H1 (cell line): ENCODE data around the gene TAB3. TPM values are rescaled to one million over a fixed set of nuclear protein-coding genes. Genes with fewer than 3 reads are reported as not detected.

Experiments used
- CTCF ChIA-PET: fragments of 300-600 bp; sonication (Branson Sonifier 250); formaldehyde crosslinking; loops from one replicate; lab custom pipeline; 2021; ENCODE audit not compliant: partially characterized antibody; lab: Charles Lee
- POLR2A ChIA-PET: fragments of 300-600 bp; sonication (Branson Sonifier 250); formaldehyde crosslinking; loops from one replicate; lab custom pipeline; 2021; ENCODE audit warnings: inconsistent platforms; ENCODE audit not compliant: partially characterized antibody; lab: Charles Lee
- DNase-seq, 2 experiments: peaks; one replicate each; pipeline versions ENCODE4 v3.0.0 to v3.0.0-alpha.2; 2010 to 2022; ENCODE audit warnings: low spot score in 2 of 2, low read depth in 1 of 2, mixed read lengths in 1 of 2
- FAIRE-seq: peaks from 2 replicates; lab custom pipeline; 2011; peaks lifted over from hg19 to GRCh38; lab: Jason Lieb, UNC
- H2AFZ ChIP-seq: 2 replicates; pipeline ENCODE4 v1.8.1; 2012; ENCODE audit warnings: low read length, inconsistent platforms
- H2AK5ac ChIP-seq: 2 replicates; pipeline ENCODE4 v1.6.1; 2013; ENCODE audit warnings: low read depth, low read length
- H2BK120ac ChIP-seq: replicated peaks from 2 replicates; pipeline ENCODE3; 2013; ENCODE audit warnings: low read depth, low read length, inconsistent platforms
- H2BK12ac ChIP-seq: 2 replicates; pipeline ENCODE4 v1.6.1; 2013; ENCODE audit warnings: low read depth, low read length
- H2BK15ac ChIP-seq: 2 replicates; pipeline ENCODE4 v1.6.1; 2013; ENCODE audit warnings: low read length
- H2BK20ac ChIP-seq: 2 replicates; pipeline ENCODE4 v1.6.1; 2013; ENCODE audit warnings: low read length
- H2BK5ac ChIP-seq: 2 replicates; pipeline ENCODE4 v1.6.1; 2013; ENCODE audit warnings: low read depth, low read length
- H3K14ac ChIP-seq: 2 replicates; pipeline ENCODE4 v1.6.1; 2013; ENCODE audit warnings: inconsistent platforms; ENCODE audit not compliant: insufficient read length
- H3K18ac ChIP-seq: 2 replicates; pipeline ENCODE4 v1.6.1; 2013; ENCODE audit warnings: low read length; ENCODE audit errors: extremely low read depth
- H3K23ac ChIP-seq: 2 replicates; pipeline ENCODE4 v1.6.1; 2013; ENCODE audit warnings: inconsistent platforms; ENCODE audit not compliant: insufficient read length
- H3K23me2 ChIP-seq: 2 replicates; pipeline ENCODE4 v1.6.1; 2013; ENCODE audit warnings: low read depth, low read length
- H3K27ac ChIP-seq: 2 replicates; pipeline ENCODE4 v1.6.1; 2011; ENCODE audit warnings: low read depth, low read length, inconsistent platforms
- H3K27me3 ChIP-seq, 4 experiments: replicated peaks in 1 of 4; 1 replicate in 1 of 4; 2 replicates in 3 of 4; pipeline versions ENCODE4 v1.6.1 to v1.8.1; 2011 to 2013; ENCODE audit warnings: low read length in 3 of 4, mild to moderate bottlenecking in 3 of 4, inconsistent platforms in 2 of 4, mixed read lengths in 2 of 4, moderate library complexity in 1 of 4; ENCODE audit not compliant: control insufficient read depth in 3 of 4, insufficient read depth in 3 of 4; ENCODE audit errors: extremely low read depth in 1 of 4
- H3K36me3 ChIP-seq, 4 experiments: 2 replicates each; pipeline versions ENCODE4 v1.6.1 to v1.8.1; 2011 to 2013; ENCODE audit warnings: mild to moderate bottlenecking in 4 of 4, low read length in 3 of 4, moderate library complexity in 2 of 4, control low read depth in 1 of 4, inconsistent platforms in 1 of 4; ENCODE audit not compliant: insufficient read depth in 4 of 4, control insufficient read depth in 2 of 4
- H3K4ac ChIP-seq: replicated peaks from 2 replicates; pipeline ENCODE3; 2013; ENCODE audit warnings: low read length, low read depth, mixed read lengths, inconsistent platforms; ENCODE audit not compliant: insufficient read length
- H3K4me1 ChIP-seq, 4 experiments: replicated peaks in 1 of 4; 1 replicate in 1 of 4; 2 replicates in 3 of 4; pipeline versions ENCODE4 v1.6.1 to v1.8.1; 2011 to 2013; ENCODE audit warnings: low read length in 3 of 4, inconsistent platforms in 2 of 4, mixed read lengths in 1 of 4; ENCODE audit not compliant: insufficient read depth in 4 of 4, control insufficient read depth in 3 of 4
- H3K4me2 ChIP-seq, 2 experiments: 2 replicates each; pipeline versions ENCODE4 v1.6.1 to v1.8.1; 2011 to 2013; ENCODE audit warnings: low read depth in 2 of 2, low read length in 2 of 2, control low read depth in 1 of 2, inconsistent platforms in 1 of 2, mild to moderate bottlenecking in 1 of 2; ENCODE audit not compliant: insufficient read depth in 1 of 2
- H3K4me3 ChIP-seq, 4 experiments: fragments of 200-600, 300-600 bp in 1 of 4; sonication (generic), shearing (Covaris generic), sonication (Bioruptor Twin) in 1 of 4; 2 replicates each; pipeline versions ENCODE4 v1.5.1 to v1.8.1; 2011 to 2016; ENCODE audit warnings: low read length in 4 of 4, low read depth in 3 of 4, control low read depth in 2 of 4, inconsistent platforms in 2 of 4, mild to moderate bottlenecking in 2 of 4, mixed read lengths in 1 of 4, moderate library complexity in 1 of 4; ENCODE audit not compliant: insufficient read depth in 2 of 4; ENCODE audit errors: extremely low read depth in 1 of 4
- H3K56ac ChIP-seq: replicated peaks from 2 replicates; pipeline ENCODE3; 2013; ENCODE audit warnings: low read depth, mild to moderate bottlenecking, mixed read lengths, low read length, inconsistent platforms; ENCODE audit not compliant: insufficient read length
- H3K79me1 ChIP-seq: 2 replicates; pipeline ENCODE4 v1.6.1; 2013; ENCODE audit warnings: low read depth, low read length, control low read depth
- H3K79me2 ChIP-seq, 2 experiments: 2 replicates each; pipeline versions ENCODE4 v1.6.1 to v1.8.1; 2012 to 2013; ENCODE audit warnings: low read length in 2 of 2, mild to moderate bottlenecking in 2 of 2, inconsistent platforms in 1 of 2; ENCODE audit not compliant: insufficient read depth in 2 of 2, control insufficient read depth in 1 of 2
- H3K9ac ChIP-seq, 4 experiments: replicated peaks in 1 of 4; 1 replicate in 1 of 4; 2 replicates in 3 of 4; pipeline versions ENCODE4 v1.6.1 to v1.8.1; 2011 to 2013; ENCODE audit warnings: low read depth in 3 of 4, low read length in 3 of 4, control low read depth in 2 of 4, mild to moderate bottlenecking in 2 of 4, moderate library complexity in 2 of 4, inconsistent platforms in 1 of 4; ENCODE audit errors: extremely low read depth in 1 of 4
- H3K9me3 ChIP-seq, 2 experiments: 2 replicates each; pipeline versions ENCODE4 v1.6.1 to v1.8.1; 2012 to 2013; ENCODE audit warnings: mild to moderate bottlenecking in 2 of 2, moderate library complexity in 2 of 2, control low read depth in 1 of 2, inconsistent platforms in 1 of 2, low read depth in 1 of 2, low read length in 1 of 2, mixed read lengths in 1 of 2; ENCODE audit not compliant: insufficient read depth in 2 of 2
- H4K20me1 ChIP-seq, 2 experiments: replicated peaks in 1 of 2; 2 replicates each; pipeline versions ENCODE3 to v1.8.1; 2011 to 2013; ENCODE audit warnings: inconsistent platforms in 2 of 2, low read length in 2 of 2, mild to moderate bottlenecking in 1 of 2; ENCODE audit not compliant: insufficient read depth in 2 of 2, control insufficient read depth in 1 of 2
- H4K5ac ChIP-seq: 2 replicates; pipeline ENCODE4 v1.6.1; 2013; ENCODE audit warnings: low read length, low read depth, mixed read lengths, inconsistent platforms; ENCODE audit not compliant: insufficient read length
- H4K8ac ChIP-seq: 2 replicates; pipeline ENCODE4 v1.8.0; 2013; ENCODE audit warnings: mild to moderate bottlenecking, moderate library complexity, low read length, inconsistent platforms; ENCODE audit not compliant: insufficient read depth; ENCODE audit errors: extremely low read depth
- H4K91ac ChIP-seq: replicated peaks from 2 replicates; pipeline ENCODE3; 2013; ENCODE audit warnings: low read length, mixed read lengths, inconsistent platforms; ENCODE audit not compliant: insufficient read length
- CBX5 ChIP-seq: fragments of 300-800, 300-1000 bp; sonication (generic); IDR thresholded peaks from 2 replicates; pipeline ENCODE4 v1.7.1; 2016; ENCODE audit warnings: antibody characterized with exemption, low read length, low read depth
- CEBPB ChIP-seq: IDR thresholded peaks from 2 replicates; pipeline ENCODE4 v1.6.1; 2012; ENCODE audit warnings: low read depth, low read length
- RNF2 ChIP-seq: fragments of 200-900, 300-1000 bp; sonication (generic); IDR thresholded peaks from 2 replicates; pipeline ENCODE4 v1.7.1; 2016; ENCODE audit warnings: borderline replicate concordance, low read depth, mild to moderate bottlenecking, antibody characterized with exemption, low read length; ENCODE audit not compliant: poor library complexity, severe bottlenecking; ENCODE audit errors: missing control alignments
- SIN3A ChIP-seq, 2 experiments: IDR thresholded peaks in 1 of 2; conservative IDR thresholded peaks in 1 of 2; 2 replicates each; pipeline ENCODE4 v1.6.1; 2011 to 2012; ENCODE audit warnings: low read length in 2 of 2, improper control_type of control experiment in 1 of 2, low read depth in 1 of 2, mild to moderate bottlenecking in 1 of 2
- SIRT6 ChIP-seq: IDR thresholded peaks from one replicate; pipeline ENCODE4 v1.7.1; 2012; ENCODE audit warnings: low read length, inconsistent platforms
- SIX5 ChIP-seq: IDR thresholded peaks from 2 replicates; pipeline ENCODE4 v1.6.1; 2011; ENCODE audit warnings: mild to moderate bottlenecking, low read depth, low read length
- SUZ12 ChIP-seq: fragments of 200-600 bp; sonication (generic); IDR thresholded peaks from 2 replicates; pipeline ENCODE4 v1.6.1; 2012; ENCODE audit warnings: mild to moderate bottlenecking, inconsistent platforms, low read length, moderate library complexity, mixed read lengths
- TEAD4 ChIP-seq: IDR thresholded peaks from 2 replicates; pipeline ENCODE4 v1.6.1; 2012; ENCODE audit warnings: low read depth, low read length, inconsistent platforms, mixed read lengths
- USF2 ChIP-seq: IDR thresholded peaks from 2 replicates; pipeline ENCODE4 v1.6.1; 2011; ENCODE audit warnings: low read length, improper control_type of control experiment
- WGBS, 2 experiments: shearing (Covaris generic) in 1 of 2; methylation state at CpG; one replicate each; pipeline versions ENCODE4 v1.1.6 to v1.1.7; 2013 to 2015; ENCODE audit warnings: low lambda C conversion rate in 2 of 2, mixed read lengths in 2 of 2, inconsistent platforms in 1 of 2, low coverage in 1 of 2, missing lambda C conversion rate in 1 of 2; ENCODE audit not compliant: insufficient replicate concordance in 2 of 2, insufficient coverage in 1 of 2, insufficient read length in 1 of 2; ENCODE audit errors: extremely low coverage in 1 of 2, missing lambda C conversion rate in 1 of 2; 5-methylcytosine and 5-hydroxymethylcytosine counted together
- polyA plus RNA-seq, 7 experiments: library from polyadenylated mRNA; depleted of rRNA in 3 of 7; stranded (reverse) in 5 of 7; unstranded in 2 of 7; fragments of >200 nt in 5 of 7; fragments of 200-250 nt in 2 of 7; gene quantifications; 1 replicate in 5 of 7; 2 replicates in 1 of 7; 4 replicates in 1 of 7; pipeline versions ENCODE4 v1.2.1 to v1.2.3, GENCODE V29; 2011 to 2013; ENCODE audit warnings: missing spikeins in 2 of 7, mixed read lengths in 2 of 7
- total RNA-seq: library from RNA; stranded (reverse); fragmentation: NEBNext Ultra II Directional; extraction: Animal tissue kit (Norgen Biotek cat#: 25700); gene quantifications from 2 replicates; pipeline ENCODE4 v1.2.1, GENCODE V29; 2021

TAB3 gene
- total and polyA plus RNA-seq, 2 of the 8 experiments (the other 6 are each of a cell fraction or from before 2014, with no cell fraction given) = 12.7 to 12.9 TPM

GRCh38 chrX:30781711-30782444, 107.2 kb downstream of the TAB3 start:
- DNase-seq (no peak), FAIRE-seq (no peak)
- Histone ChIP-seq H3K4ac (no peak overlapping the region), H3K4me3 (no peak overlapping the region), H4K91ac (no peak overlapping the region), H3K79me1 (no peaks in the 10 kb centered on the region), H3K56ac (no peak overlapping the region), H2BK20ac (no peak overlapping the region), H3K27ac (no peak overlapping the region), H3K9ac (no peak overlapping the region), H3K9me3 (no peaks in the 10 kb centered on the region), H3K14ac (no peak overlapping the region), H3K79me2 (no peaks in the 10 kb centered on the region), H2AFZ (no peak overlapping the region), H3K23me2 (no peaks in the 10 kb centered on the region), H2BK5ac (no peak overlapping the region), H2BK120ac (no peak overlapping the region), H3K18ac (no peak overlapping the region), H4K5ac (no peak overlapping the region), H3K36me3 (no peaks in the 10 kb centered on the region), H3K23ac (no peak overlapping the region), H2BK15ac (no peak overlapping the region), H3K27me3 (no peaks in the 10 kb centered on the region), H2AK5ac (no peak overlapping the region), H2BK12ac (no peak overlapping the region), H3K4me2 (no peak overlapping the region), H4K8ac (no peak overlapping the region), H3K4me1 (no peaks in the 10 kb centered on the region), H4K20me1 (no peaks in the 10 kb centered on the region)
- POLR2A ChIA-PET = no interaction called here
- CTCF ChIA-PET = no interaction called here
- 100% methylated on average over 1 of the region's 1 CpG; no CpG with 5 or more reads in 1 of the 2 experiments for WGBS, 2 experiments
- TF ChIP-seq CBX5 (no peak), CEBPB (no peak), SIN3A (conservative IDR thresholded peaks at IDR 0.05 in 1 of 2, IDR thresholded peaks at IDR 0.05 in 1 of 2; ENCODE audit: low read depth in 1 of 2, low read length in 2 of 2) (no peak), SUZ12 (no peak), SIX5 (no peak), RNF2 (no peak), USF2 (no peak), TEAD4 (no peak), SIRT6 (no peak)
